Heart right ventricle (tissue), 16 donors: ENCODE measurements around the gene OLFML1. TPM values are rescaled to one million over a fixed set of nuclear protein-coding genes. Genes with fewer than 3 reads are reported as not detected.

Source experiments
- ATAC-seq, 8 donors: fragments of 200-7000 bp; cut with Tn5 transposase; one replicate each; pipeline ENCODE4 v1.9.1; 2020; ENCODE audit warnings: mild to moderate bottlenecking in 8 of 8, moderate library complexity in 8 of 8, moderate number of reproducible peaks in 1 of 8
- DNase-seq, 2 donors: peaks; one replicate each; pipeline ENCODE4 v3.0.0-alpha.2; 2020
- H3K27ac ChIP-seq, 10 donors: fragments of 200-600 bp; sonication (generic) in 2 of 10; one replicate each; pipeline versions ENCODE4 v1.5.0 to v1.8.0; 2020 to 2022; ENCODE audit warnings: mild to moderate bottlenecking in 3 of 10
- H3K27me3 ChIP-seq, 7 donors: fragments of 200-600 bp; one replicate each; pipeline ENCODE4 v1.8.0; 2021 to 2022; ENCODE audit warnings: mild to moderate bottlenecking in 2 of 7
- H3K36me3 ChIP-seq, 9 donors: fragments of 200-600 bp; sonication (generic) in 1 of 9; one replicate each; pipeline versions ENCODE4 v1.5.0 to v1.8.0; 2020 to 2022; ENCODE audit warnings: mild to moderate bottlenecking in 2 of 9
- H3K4me1 ChIP-seq, 9 donors: fragments of 200-600 bp; sonication (generic) in 1 of 9; one replicate each; pipeline versions ENCODE4 v1.5.0 to v1.8.0; 2020 to 2022; ENCODE audit warnings: mild to moderate bottlenecking in 4 of 9
- H3K4me3 ChIP-seq, 10 donors: fragments of 200-600 bp; sonication (generic) in 2 of 10; one replicate each; pipeline versions ENCODE4 v1.5.0 to v1.8.0; 2020 to 2022; ENCODE audit warnings: mild to moderate bottlenecking in 7 of 10, moderate library complexity in 2 of 10
- H3K9me3 ChIP-seq, 11 donors: fragments of 200-600 bp in 10 of 11; sonication (generic) in 2 of 11; one replicate each; pipeline versions ENCODE4 v1.5.0 to v1.8.0; 2013 to 2022; ENCODE audit warnings: mild to moderate bottlenecking in 2 of 11, control low read depth in 1 of 11, moderate library complexity in 1 of 11
- WGBS, 2 donors: extraction: QIAGEN DNeasy Blood & Tissue Kit; methylation state at CpG; one replicate each; pipeline ENCODE4 v1.1.7; 2013; ENCODE audit warnings: inconsistent platforms in 1 of 2; 5-methylcytosine and 5-hydroxymethylcytosine counted together
- intact Hi-C, 10 donors: fragments of 100-400 bp; cut with DNase I; formaldehyde crosslinking; loops; one replicate each; pipeline versions ENCODE4 v1.11.1 to v1.14.2; 2022
- polyA plus RNA-seq, 2 donors: library from polyadenylated mRNA; stranded (reverse); fragments of 200-250 nt; gene quantifications; one replicate each; pipeline ENCODE4 v1.2.3, GENCODE V29; 2013
- total RNA-seq, 10 donors: library from RNA; stranded (reverse); fragmentation: NEBNext Ultra II Directional in 3 of 10; extraction: Animal tissue kit (Norgen Biotek cat#: 25700) in 3 of 10; gene quantifications; one replicate each; pipeline versions ENCODE4 v1.2.1 to v1.2.4, GENCODE V29; 2021 to 2023
- TF ChIP-seq, protein P1 (sequence below), 9 donors: fragments of 200-600 bp; sonication (generic) in 2 of 9; IDR thresholded peaks; one replicate each; pipeline versions ENCODE4 v1.5.0 to v1.8.0; 2021 to 2022; ENCODE audit warnings: antibody characterized with exemption in 9 of 9, mild to moderate bottlenecking in 5 of 9, moderate library complexity in 1 of 9
- donor health status: Arrhythmogenic right ventricular cardiomyopathy.
- donor health status: ischemic (EF 13 %, LVEDD 7.1; RV severe dilation, severe dysfunction).
- donor health status: healthy with polysubstance abuse.
- donor health status: DM: no; HTN: yes; CAD: no.
- donor health status: DM: no; HTN: no; CAD: no.
- donor health status: ischemic (EF 25% LVEDD 6.9; RV normal size, moderate dysfunction).
- donor health status: ischemic (EF 25% LVEDD 5.7; RV mildly dilated, moderate dysfunction).
- donor health status: healthy.
- donor health status: DM: yes; HTN: yes; CAD: no.
- donor health status: Ischemic cardiomyopathy.
- donor health status: ischemic (EF 35%, LVEDD 5.7; RV mildly dilated, moderate dysfunction).
- donor health status: nonischemic (EF 11% LVEDD 7.7; RV severe dilation, severe dysfunction).
- donor health status: DM: yes; HTN: yes; CAD: no.
- donor health status: PGD.
- donor health status: ischemic (EF 29% LVEDD 5.4; RV normal size, mild dysfunction).
- donor health status: nonischemic (EF 23%, LVEDD 6.1; RV moderate dilation, normal function).

Gene OLFML1
- total and polyA plus RNA-seq, 12 donors = 2.2 to 8.3 (median 5.0) TPM

DNA sequence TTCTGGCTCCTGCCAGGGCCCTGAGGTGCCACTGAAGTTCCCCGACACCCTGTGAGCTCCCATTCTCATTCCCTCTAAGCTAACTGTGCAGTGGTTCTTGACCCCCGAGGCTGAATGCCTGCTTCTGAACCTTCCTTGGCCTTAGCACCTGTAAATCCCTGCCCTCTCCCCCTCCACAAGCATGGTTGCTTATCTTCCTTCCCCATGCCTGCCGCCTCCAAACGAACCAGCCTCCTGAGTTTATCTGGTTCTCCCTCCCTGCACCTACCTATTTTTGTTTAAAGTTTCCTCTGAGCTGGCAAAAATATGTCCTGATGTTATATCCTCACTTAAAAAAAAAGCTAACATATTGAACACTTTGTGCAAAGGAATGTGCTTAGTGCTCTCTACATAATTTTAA is 62.4 kb downstream of the OLFML1 start:
- DNase-seq (no peak), ATAC-seq (no peak)
- 76 to 77% methylated on average over 4 of the region's 4 CpGs for WGBS, 2 donors
- Histone ChIP-seq H3K9me3 (no peaks in the 10 kb centered on the region), H3K36me3 (peaks cover 0 to 7% (median 0%) of the 10 kb centered on the region in 9 donors), H3K4me3 (no peak overlapping the region), H3K4me1 (peaks cover 0 to 14% (median 8%) of the 10 kb centered on the region in 9 donors), H3K27me3 (no peaks in the 10 kb centered on the region), H3K27ac (no peak overlapping the region)
- TF ChIP-seq, protein P1, sequence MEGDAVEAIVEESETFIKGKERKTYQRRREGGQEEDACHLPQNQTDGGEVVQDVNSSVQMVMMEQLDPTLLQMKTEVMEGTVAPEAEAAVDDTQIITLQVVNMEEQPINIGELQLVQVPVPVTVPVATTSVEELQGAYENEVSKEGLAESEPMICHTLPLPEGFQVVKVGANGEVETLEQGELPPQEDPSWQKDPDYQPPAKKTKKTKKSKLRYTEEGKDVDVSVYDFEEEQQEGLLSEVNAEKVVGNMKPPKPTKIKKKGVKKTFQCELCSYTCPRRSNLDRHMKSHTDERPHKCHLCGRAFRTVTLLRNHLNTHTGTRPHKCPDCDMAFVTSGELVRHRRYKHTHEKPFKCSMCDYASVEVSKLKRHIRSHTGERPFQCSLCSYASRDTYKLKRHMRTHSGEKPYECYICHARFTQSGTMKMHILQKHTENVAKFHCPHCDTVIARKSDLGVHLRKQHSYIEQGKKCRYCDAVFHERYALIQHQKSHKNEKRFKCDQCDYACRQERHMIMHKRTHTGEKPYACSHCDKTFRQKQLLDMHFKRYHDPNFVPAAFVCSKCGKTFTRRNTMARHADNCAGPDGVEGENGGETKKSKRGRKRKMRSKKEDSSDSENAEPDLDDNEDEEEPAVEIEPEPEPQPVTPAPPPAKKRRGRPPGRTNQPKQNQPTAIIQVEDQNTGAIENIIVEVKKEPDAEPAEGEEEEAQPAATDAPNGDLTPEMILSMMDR (IDR thresholded peaks at IDR 0.05) = no peak
- intact Hi-C loops = loop anchor here in 1 of 10 donors (10.0 kb wide), 1 partner anchor 453 kb away; no protein-coding TSS in a partner anchor

DNA sequence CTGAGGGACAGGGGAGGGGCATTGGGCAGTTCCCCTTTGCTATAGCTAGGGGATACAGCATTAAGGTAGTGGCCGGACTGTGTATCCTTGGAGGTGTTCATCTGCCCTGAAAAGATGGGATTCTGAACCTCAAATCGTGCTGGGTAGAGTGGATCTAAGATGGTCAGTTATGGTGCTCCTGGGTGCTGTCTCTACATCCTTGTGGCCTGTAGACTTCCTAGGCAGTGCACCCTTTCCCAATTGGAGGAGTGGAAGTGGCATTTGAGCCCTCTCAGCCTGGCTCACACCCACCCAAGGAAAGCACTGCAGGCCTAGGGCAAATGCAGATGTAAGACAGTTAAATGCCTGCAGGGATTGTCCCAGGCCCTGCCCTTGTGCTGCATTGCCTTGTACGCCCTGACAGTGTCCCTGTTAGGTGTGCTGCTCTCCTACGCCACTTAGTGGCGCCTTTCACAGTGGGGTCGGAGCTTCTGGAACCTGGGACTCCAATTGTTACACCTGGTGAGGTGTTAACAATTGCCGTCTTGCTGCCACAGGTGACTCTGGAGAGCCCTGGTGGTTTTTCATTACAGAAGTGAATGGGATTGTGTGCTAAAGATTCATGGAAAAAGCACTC is 63.5 kb downstream of the OLFML1 start:
- peak in 4 of 8 donors; percentile 44 to 67 (median 52) for ATAC-seq

GRCh38 chr11:7549681-7550080 is 64.4 kb downstream of the OLFML1 start:
- TF ChIP-seq, protein P1 (IDR thresholded peaks at IDR 0.05) = no peak
- H3K27me3 ChIP-seq = no peaks in the 10 kb centered on the region
- intact Hi-C loops = loop anchor here in 2 of 10 donors (5.0 to 10.0 kb wide), 2 partner anchors 37 to 455 kb away; partner anchors contain the start of gene PPFIBP2 (in 1 of the 2)
- H3K9me3 ChIP-seq = no peaks in the 10 kb centered on the region
- no peak overlapping the region for H3K27ac ChIP-seq
- WGBS, 2 donors = 70 to 89% methylated on average over 4 of the region's 4 CpGs
- ATAC-seq (no peak), DNase-seq (no peak)
- H3K36me3 ChIP-seq = peaks cover 0 to 7% (median 0%) of the 10 kb centered on the region in 9 donors
- no peak overlapping the region for H3K4me3 ChIP-seq
- H3K4me1 ChIP-seq = peaks cover 0 to 1% (median 0%) of the 10 kb centered on the region in 9 donors

More for the DNA sequence above, 63.5 kb downstream of the OLFML1 start:
- TF ChIP-seq, protein P1 (IDR thresholded peaks at IDR 0.05) = peak in 3 of 9 donors; percentile 34 to 50 (median 35)
- 73 to 77% methylated on average over 7 of the region's 7 CpGs for WGBS, 2 donors
- H3K9me3 ChIP-seq = no peaks in the 10 kb centered on the region
- no peaks in the 10 kb centered on the region for H3K27me3 ChIP-seq
- peaks cover 0 to 6% (median 1%) of the 10 kb centered on the region in 9 donors for H3K4me1 ChIP-seq
- no peak for DNase-seq
- H3K4me3 ChIP-seq = no peak overlapping the region
- no peak overlapping the region for H3K27ac ChIP-seq
- intact Hi-C loops = loop anchor here in 1 of 10 donors (10.0 kb wide), 1 partner anchor 454 kb away; no protein-coding TSS in a partner anchor
- peaks cover 0 to 7% (median 0%) of the 10 kb centered on the region in 9 donors for H3K36me3 ChIP-seq

- intact Hi-C loops = loop anchor here in 1 of 10 donors (5.0 kb wide), 1 partner anchor 39 kb away; the partner anchor contains the start of gene PPFIBP2
- Histone ChIP-seq H3K4me1 (peaks cover 0 to 11% (median 0%) of the 10 kb centered on the region in 9 donors), H3K36me3 (peaks cover 0 to 7% (median 0%) of the 10 kb centered on the region in 9 donors), H3K4me3 (no peak overlapping the region), H3K27ac (no peak overlapping the region), H3K9me3 (no peaks in the 10 kb centered on the region), H3K27me3 (no peaks in the 10 kb centered on the region)
- 93 to 98% methylated on average over 1 of the region's 1 CpG for WGBS, 2 donors
- DNase-seq (no peak), ATAC-seq (no peak)
- TF ChIP-seq, protein P1 (IDR thresholded peaks at IDR 0.05) = no peak
Observed at GRCh38 chr11:7551571-7551970, 66.3 kb downstream of the OLFML1 start.
